Epithelial cell of proximal tubule (primary cell): ENCODE data around the gene CD200R1L. TPM values are rescaled to one million over a fixed set of nuclear protein-coding genes. Genes with fewer than 3 reads are reported as not detected.
"Not testable (repeated sequence)": the region's sequence is repeated elsewhere in the genome, so short reads cannot be mapped to it uniquely, and the experiment has no call there.

Source experiments
- DNase-seq: peaks from one replicate; pipeline ENCODE4 v3.0.0-alpha.2; 2011; ENCODE audit warnings: low read depth
- H3K4me3 ChIP-seq: 2 replicates; pipeline ENCODE4 v1.5.1; 2011; ENCODE audit warnings: low read depth, mild to moderate bottlenecking, low read length
- CTCF ChIP-seq: conservative IDR thresholded peaks from 2 replicates; pipeline ENCODE4 v1.5.1; 2012; ENCODE audit warnings: low read depth, mild to moderate bottlenecking, low read length
- total RNA-seq: library from RNA; depleted of rRNA; stranded (reverse); fragments of >200 nt; gene quantifications from 2 replicates; pipeline ENCODE4 v1.2.3, GENCODE V29; 2015

Gene CD200R1L
- total RNA-seq, 1 donor from 2014 or later, result not detected

- no peak overlapping the region for H3K4me3 ChIP-seq
- no peak for DNase-seq
- no peak for TF ChIP-seq CTCF
These were observed 9.9 kb upstream of the CD200R1L start for GRCh38 chr3:112856537-112856936.

GRCh38 chr3:112855883-112856282 is 9.2 kb upstream of the CD200R1L start:
- no peak for TF ChIP-seq CTCF
- DNase-seq, result no peak
- H3K4me3 ChIP-seq, result no peak overlapping the region

- H3K4me3 ChIP-seq, DNase-seq: not testable (repeated sequence)
These were observed 8.4 kb upstream of the CD200R1L start for GRCh38 chr3:112855074-112855473.

- no peak for DNase-seq
- TF ChIP-seq CTCF, result no peak
- no peak overlapping the region for H3K4me3 ChIP-seq
These were observed 1.5 kb upstream of the CD200R1L start for GRCh38 chr3:112848196-112848595.

- no peak for TF ChIP-seq CTCF
- H3K4me3 ChIP-seq, result no peak overlapping the region
- DNase-seq, result no peak
These were observed 1.0 kb upstream of the CD200R1L start for GRCh38 chr3:112847692-112848091.

- no peak overlapping the region for H3K4me3 ChIP-seq
- DNase-seq, result no peak
- TF ChIP-seq CTCF, result no peak
These were observed 892 bp downstream of the CD200R1L start for GRCh38 chr3:112845772-112846171.

GRCh38 chr3:112829046-112829445 is 17.6 kb downstream of the CD200R1L start:
- no peak for TF ChIP-seq CTCF
- H3K4me3 ChIP-seq, result no peak overlapping the region
- peak; percentile 19 for DNase-seq
